HEK293 (cell line): ENCODE measurements around the gene WWOX.

Experiments
- CTCF ChIP-seq: fragments of 450-650 bp; formaldehyde crosslinking; IDR thresholded peaks from 2 replicates; pipeline ENCODE4 v1.5.1; 2016; ENCODE audit warnings: missing biosample characterization, missing genetic modification characterization
- FEZF1 ChIP-seq: fragments of 450-650 bp; formaldehyde crosslinking; IDR thresholded peaks from 2 replicates; pipeline ENCODE4 v1.5.1; 2016; ENCODE audit warnings: missing biosample characterization, missing genetic modification characterization
- MZF1 ChIP-seq: fragments of 450-650 bp; formaldehyde crosslinking; IDR thresholded peaks from 2 replicates; pipeline ENCODE4 v1.5.1; 2017; ENCODE audit warnings: missing biosample characterization, missing genetic modification characterization, borderline replicate concordance
- PBX3 ChIP-seq: sonication (generic); formaldehyde crosslinking; IDR thresholded peaks from 2 replicates; pipeline ENCODE4 v1.8.1; 2022; ENCODE audit warnings: mild to moderate bottlenecking, moderate library complexity, missing genetic modification reagents
- REST ChIP-seq: fragments of 450-650 bp; formaldehyde crosslinking; IDR thresholded peaks from 2 replicates; pipeline ENCODE4 v1.5.1; 2016; ENCODE audit warnings: missing biosample characterization, missing genetic modification characterization
- ZNF350 ChIP-seq: fragments of 450-650 bp; formaldehyde crosslinking; IDR thresholded peaks from 2 replicates; pipeline ENCODE4 v1.5.0; 2017; ENCODE audit warnings: missing biosample characterization, mild to moderate bottlenecking, missing genetic modification characterization
- ZNF449 ChIP-seq: fragments of 450-650 bp; formaldehyde crosslinking; IDR thresholded peaks from 2 replicates; pipeline ENCODE4 v1.5.1; 2017; ENCODE audit warnings: missing biosample characterization, mild to moderate bottlenecking, missing genetic modification characterization, moderate library complexity

GRCh38 chr16:78292844-78293380 lies 193.5 kb downstream of the WWOX start:
- TF ChIP-seq MZF1 (tag by site-specific recombination) (no peak), ZNF449 (no peak), PBX3 (CRISPR knock-in tag) (no peak), FEZF1 (tag by site-specific recombination) (no peak), CTCF (tag by site-specific recombination) (no peak), REST (tag by site-specific recombination) (no peak), ZNF350 (tag by site-specific recombination) (no peak)
